Measurements from ENCODE around the gene RPS6KA2. TPM values are rescaled to one million over a fixed set of nuclear protein-coding genes. Genes with fewer than 3 reads are reported as not detected.

RPS6KA2 gene
- total and polyA plus RNA-seq, 2 experiments from 2014 or later, result 12.5 to 25.3 TPM

DNA sequence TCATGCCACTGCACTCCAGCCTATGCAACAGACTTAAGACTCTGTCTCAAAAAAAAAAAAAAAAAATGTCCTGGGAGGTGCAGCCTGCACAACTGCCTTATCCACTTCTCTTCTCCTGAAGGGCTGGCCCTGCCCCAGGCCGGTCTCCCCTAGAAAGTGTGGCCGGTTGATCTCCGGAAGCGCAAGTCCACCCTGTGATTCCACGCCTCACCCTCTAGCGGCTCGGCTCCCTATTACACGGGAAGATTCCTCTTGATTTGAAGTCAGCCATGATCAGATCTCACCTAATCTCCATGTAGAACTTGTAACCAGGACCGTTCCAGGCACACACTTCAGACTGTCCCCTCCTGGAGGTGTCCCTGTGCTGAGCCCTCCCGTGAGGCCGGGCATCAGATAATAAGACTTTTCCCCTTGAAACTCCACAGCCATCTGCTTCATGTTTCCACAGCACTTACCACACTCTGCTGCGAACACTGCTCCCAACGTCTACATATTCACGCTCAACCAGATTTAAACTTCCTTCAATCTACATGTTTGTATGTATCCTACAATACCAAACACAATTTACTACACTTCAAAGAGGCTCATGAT is 49.3 kb upstream of the RPS6KA2 start (continued):
- TF ChIP-seq, protein P1, sequence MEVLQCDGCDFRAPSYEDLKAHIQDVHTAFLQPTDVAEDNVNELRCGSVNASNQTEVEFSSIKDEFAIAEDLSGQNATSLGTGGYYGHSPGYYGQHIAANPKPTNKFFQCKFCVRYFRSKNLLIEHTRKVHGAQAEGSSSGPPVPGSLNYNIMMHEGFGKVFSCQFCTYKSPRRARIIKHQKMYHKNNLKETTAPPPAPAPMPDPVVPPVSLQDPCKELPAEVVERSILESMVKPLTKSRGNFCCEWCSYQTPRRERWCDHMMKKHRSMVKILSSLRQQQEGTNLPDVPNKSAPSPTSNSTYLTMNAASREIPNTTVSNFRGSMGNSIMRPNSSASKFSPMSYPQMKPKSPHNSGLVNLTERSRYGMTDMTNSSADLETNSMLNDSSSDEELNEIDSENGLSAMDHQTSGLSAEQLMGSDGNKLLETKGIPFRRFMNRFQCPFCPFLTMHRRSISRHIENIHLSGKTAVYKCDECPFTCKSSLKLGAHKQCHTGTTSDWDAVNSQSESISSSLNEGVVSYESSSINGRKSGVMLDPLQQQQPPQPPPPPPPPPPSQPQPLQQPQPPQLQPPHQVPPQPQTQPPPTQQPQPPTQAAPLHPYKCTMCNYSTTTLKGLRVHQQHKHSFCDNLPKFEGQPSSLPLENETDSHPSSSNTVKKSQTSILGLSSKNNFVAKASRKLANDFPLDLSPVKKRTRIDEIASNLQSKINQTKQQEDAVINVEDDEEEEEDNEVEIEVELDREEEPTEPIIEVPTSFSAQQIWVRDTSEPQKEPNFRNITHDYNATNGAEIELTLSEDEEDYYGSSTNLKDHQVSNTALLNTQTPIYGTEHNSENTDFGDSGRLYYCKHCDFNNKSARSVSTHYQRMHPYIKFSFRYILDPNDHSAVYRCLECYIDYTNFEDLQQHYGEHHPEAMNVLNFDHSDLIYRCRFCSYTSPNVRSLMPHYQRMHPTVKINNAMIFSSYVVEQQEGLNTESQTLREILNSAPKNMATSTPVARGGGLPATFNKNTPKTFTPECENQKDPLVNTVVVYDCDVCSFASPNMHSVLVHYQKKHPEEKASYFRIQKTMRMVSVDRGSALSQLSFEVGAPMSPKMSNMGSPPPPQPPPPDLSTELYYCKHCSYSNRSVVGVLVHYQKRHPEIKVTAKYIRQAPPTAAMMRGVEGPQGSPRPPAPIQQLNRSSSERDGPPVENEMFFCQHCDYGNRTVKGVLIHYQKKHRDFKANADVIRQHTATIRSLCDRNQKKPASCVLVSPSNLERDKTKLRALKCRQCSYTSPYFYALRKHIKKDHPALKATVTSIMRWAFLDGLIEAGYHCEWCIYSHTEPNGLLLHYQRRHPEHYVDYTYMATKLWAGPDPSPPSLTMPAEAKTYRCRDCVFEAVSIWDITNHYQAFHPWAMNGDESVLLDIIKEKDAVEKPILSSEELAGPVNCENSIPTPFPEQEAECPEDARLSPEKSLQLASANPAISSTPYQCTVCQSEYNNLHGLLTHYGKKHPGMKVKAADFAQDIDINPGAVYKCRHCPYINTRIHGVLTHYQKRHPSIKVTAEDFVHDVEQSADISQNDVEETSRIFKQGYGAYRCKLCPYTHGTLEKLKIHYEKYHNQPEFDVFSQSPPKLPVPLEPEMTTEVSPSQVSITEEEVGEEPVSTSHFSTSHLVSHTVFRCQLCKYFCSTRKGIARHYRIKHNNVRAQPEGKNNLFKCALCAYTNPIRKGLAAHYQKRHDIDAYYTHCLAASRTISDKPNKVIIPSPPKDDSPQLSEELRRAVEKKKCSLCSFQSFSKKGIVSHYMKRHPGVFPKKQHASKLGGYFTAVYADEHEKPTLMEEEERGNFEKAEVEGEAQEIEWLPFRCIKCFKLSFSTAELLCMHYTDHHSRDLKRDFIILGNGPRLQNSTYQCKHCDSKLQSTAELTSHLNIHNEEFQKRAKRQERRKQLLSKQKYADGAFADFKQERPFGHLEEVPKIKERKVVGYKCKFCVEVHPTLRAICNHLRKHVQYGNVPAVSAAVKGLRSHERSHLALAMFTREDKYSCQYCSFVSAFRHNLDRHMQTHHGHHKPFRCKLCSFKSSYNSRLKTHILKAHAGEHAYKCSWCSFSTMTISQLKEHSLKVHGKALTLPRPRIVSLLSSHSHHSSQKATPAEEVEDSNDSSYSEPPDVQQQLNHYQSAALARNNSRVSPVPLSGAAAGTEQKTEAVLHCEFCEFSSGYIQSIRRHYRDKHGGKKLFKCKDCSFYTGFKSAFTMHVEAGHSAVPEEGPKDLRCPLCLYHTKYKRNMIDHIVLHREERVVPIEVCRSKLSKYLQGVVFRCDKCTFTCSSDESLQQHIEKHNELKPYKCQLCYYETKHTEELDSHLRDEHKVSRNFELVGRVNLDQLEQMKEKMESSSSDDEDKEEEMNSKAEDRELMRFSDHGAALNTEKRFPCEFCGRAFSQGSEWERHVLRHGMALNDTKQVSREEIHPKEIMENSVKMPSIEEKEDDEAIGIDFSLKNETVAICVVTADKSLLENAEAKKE (CRISPR knock-in tag; IDR thresholded peaks at IDR 0.05), result no peak
- no peak for TF ChIP-seq CTCF (conservative IDR thresholded peaks at IDR 0.05; ENCODE audit: low read depth in 2 of 2)
- no peak for TF ChIP-seq NANOG (IDR thresholded peaks at IDR 0.05; ENCODE audit: borderline replicate concordance)

DNA sequence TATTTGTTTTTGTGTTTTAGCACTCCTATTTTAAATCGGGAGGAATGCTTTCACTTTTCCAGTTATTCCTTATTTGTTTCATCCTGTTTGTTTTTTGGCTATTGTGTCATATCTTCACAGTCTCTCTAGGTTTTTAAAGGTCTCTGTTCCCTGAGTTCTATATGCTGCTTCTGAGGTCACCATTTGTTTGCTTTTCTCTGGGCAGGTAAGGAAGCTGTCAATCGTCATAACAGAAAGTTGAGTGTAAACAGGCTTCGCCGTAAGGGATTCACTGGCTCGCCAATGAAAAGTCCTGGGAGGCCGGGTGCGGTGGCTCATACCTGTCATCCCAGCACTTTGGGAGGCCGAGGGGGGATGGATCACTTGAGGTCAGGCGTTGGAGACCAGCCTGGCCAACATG is 48.7 kb upstream of the RPS6KA2 start:
- ATAC-seq (no peak), DNase-seq (ENCODE audit: low spot score) (no peak)
- Histone ChIP-seq H3K4me2 (no peak overlapping the region), H4K20me1 (replicated peaks; ENCODE audit: insufficient read depth) (no peaks in the 10 kb centered on the region; the same call in 1 of the 2 replicates), H2AFZ (no peak overlapping the region), H3K4me3 (no peak overlapping the region), H3K9me2 (ENCODE audit: insufficient read depth) (no peaks in the 10 kb centered on the region), H3K27me3 (ENCODE audit: insufficient read depth) (no peaks in the 10 kb centered on the region), H3K4me1 (ENCODE audit: insufficient read depth) (no peaks in the 10 kb centered on the region), H3K79me2 (replicated peaks; ENCODE audit: insufficient read depth) (no peaks in the 10 kb centered on the region), H3K36me3 (ENCODE audit: insufficient read depth) (no peaks in the 10 kb centered on the region), H3K27ac (ENCODE audit: low read depth) (no peak overlapping the region), H3F3A (replicated peaks; ENCODE audit: low read depth) (no peaks in the 10 kb centered on the region)
- Mint-ChIP-seq H3K9me3 (peaks cover 8% of the 10 kb centered on the region; the same call in 2 of the 3 replicates), H3K4me3 (no peak overlapping the region), H3K27ac (no peak overlapping the region), H3K27me3 (ENCODE audit: insufficient read depth, low read depth, poor library complexity) (peaks cover 5% of the 10 kb centered on the region), H3K36me3 (ENCODE audit: low read depth) (peaks cover 3% of the 10 kb centered on the region; the same call in 2 of the 3 replicates), H3K4me1 (peaks cover 22% of the 10 kb centered on the region)
- TF ChIP-seq STAT1 (IDR thresholded peaks at IDR 0.05; ENCODE audit: unreplicated experiment) (no peak), JUNB (IDR thresholded peaks at IDR 0.05; ENCODE audit: unreplicated experiment) (no peak), REST (IDR thresholded peaks at IDR 0.05; ENCODE audit: unreplicated experiment) (no peak)
